SU-DHL-6 (cell line): ENCODE measurements around the gene ASTN2.

ENCODE experiments used
- H2AFZ ChIP-seq: fragments of 200-600 bp; sonication (generic); 2 replicates; pipeline ENCODE4 v1.6.1; 2014; ENCODE audit warnings: low read depth, mild to moderate bottlenecking, moderate library complexity, mixed read lengths, antibody characterized with exemption, low read length; ENCODE audit not compliant: severe bottlenecking
- H3F3A ChIP-seq: fragments of 200-600 bp; shearing (Covaris generic); 2 replicates; pipeline ENCODE4 v1.6.0; 2016; ENCODE audit warnings: antibody characterized with exemption, mild to moderate bottlenecking; ENCODE audit not compliant: insufficient read depth
- H3K27ac ChIP-seq: fragments of 200-600 bp; sonication (generic); 2 replicates; pipeline ENCODE4 v1.5.1; 2016; ENCODE audit warnings: low read depth, mild to moderate bottlenecking, low read length, moderate library complexity, mixed read lengths
- H3K27me3 ChIP-seq: fragments of 200-600 bp; sonication (generic), shearing (Covaris generic); 2 replicates; pipeline ENCODE4 v1.6.0; 2014; ENCODE audit warnings: mild to moderate bottlenecking, low read length
- H3K36me3 ChIP-seq: fragments of 200-600 bp; sonication (generic); 2 replicates; pipeline ENCODE4 v1.6.1; 2014; ENCODE audit warnings: mild to moderate bottlenecking, low read length, mixed read lengths
- H3K4me2 ChIP-seq: fragments of 300-600, 200-600 bp; shearing (Covaris generic), sonication (generic); 2 replicates; pipeline ENCODE4 v1.6.0; 2014; ENCODE audit warnings: low read length, low read depth, mild to moderate bottlenecking; ENCODE audit not compliant: poor library complexity, severe bottlenecking
- H3K4me3 ChIP-seq: fragments of 200-600 bp; sonication (generic); 2 replicates; pipeline ENCODE4 v1.5.1; 2014; ENCODE audit warnings: antibody characterized with exemption, low read length, mild to moderate bottlenecking, mixed read lengths; ENCODE audit not compliant: insufficient read depth, poor library complexity, severe bottlenecking
- H3K79me2 ChIP-seq: fragments of 200-600 bp; sonication (generic); 2 replicates; pipeline ENCODE4 v1.6.1; 2014; ENCODE audit warnings: mild to moderate bottlenecking, low read length, moderate library complexity; ENCODE audit not compliant: insufficient read depth
- H3K9ac ChIP-seq: fragments of 200-600 bp; sonication (generic); 2 replicates; pipeline ENCODE4 v1.7.0; 2014; ENCODE audit warnings: mild to moderate bottlenecking, low read length
- H3K9me2 ChIP-seq: fragments of 200-600 bp; sonication (generic); replicated peaks from 2 replicates; pipeline ENCODE4 v1.6.1; 2014; ENCODE audit warnings: low read length; ENCODE audit not compliant: insufficient read depth
- H3K9me3 ChIP-seq: fragments of 200-600 bp; sonication (generic); 2 replicates; pipeline ENCODE4 v1.6.1; 2014; ENCODE audit warnings: low read length, mixed read lengths; ENCODE audit not compliant: insufficient read depth
- H4K20me1 ChIP-seq: fragments of 200-600 bp; sonication (generic); 2 replicates; pipeline ENCODE4 v1.6.1; 2014; ENCODE audit warnings: low read depth, mild to moderate bottlenecking, antibody characterized with exemption, low read length, moderate library complexity, mixed read lengths
- CTCF ChIP-seq: fragments of 200-600 bp; sonication (generic); IDR thresholded peaks from one replicate; pipeline ENCODE4 v1.5.1; 2017; ENCODE audit warnings: antibody characterized with exemption, mild to moderate bottlenecking, low read length, moderate library complexity; ENCODE audit not compliant: insufficient read depth, poor library complexity, severe bottlenecking
- EZH2phosphoT487 ChIP-seq: fragments of 200-600 bp; sonication (generic), shearing (Covaris generic); conservative IDR thresholded peaks from 2 replicates; pipeline ENCODE4 v1.6.1; 2018; ENCODE audit warnings: mild to moderate bottlenecking, antibody characterized with exemption, low read length, moderate library complexity, mixed read lengths

The ASTN2 gene

GRCh38 chr9:117156771-117157535 lies 257.9 kb downstream of the ASTN2 start:
- Histone ChIP-seq H3K36me3 (no peaks in the 10 kb centered on the region), H3K4me3 (no peak overlapping the region), H3K4me2 (no peak overlapping the region), H3K79me2 (no peaks in the 10 kb centered on the region), H2AFZ (no peak overlapping the region), H3K27me3 (no peaks in the 10 kb centered on the region), H4K20me1 (no peaks in the 10 kb centered on the region), H3K9ac (no peak overlapping the region), H3K9me3 (no peaks in the 10 kb centered on the region), H3K9me2 (no peaks in the 10 kb centered on the region), H3F3A (no peaks in the 10 kb centered on the region), H3K27ac (no peak overlapping the region)
- TF ChIP-seq CTCF (no peak), EZH2phosphoT487 (no peak)

- Histone ChIP-seq H4K20me1 (no peaks in the 10 kb centered on the region), H3K79me2 (no peaks in the 10 kb centered on the region), H3K4me2 (no peak overlapping the region), H3K4me3 (no peak overlapping the region), H2AFZ (no peak overlapping the region), H3F3A (no peaks in the 10 kb centered on the region), H3K9ac (no peak overlapping the region), H3K27me3 (no peaks in the 10 kb centered on the region), H3K27ac (no peak overlapping the region), H3K9me2 (no peaks in the 10 kb centered on the region), H3K9me3 (no peaks in the 10 kb centered on the region), H3K36me3 (no peaks in the 10 kb centered on the region)
- no peak for TF ChIP-seq CTCF
- TF ChIP-seq EZH2phosphoT487, result no peak
These were observed 258.6 kb downstream of the ASTN2 start for GRCh38 chr9:117156144-117156688.

GRCh38 chr9:117153021-117153420 lies 261.8 kb downstream of the ASTN2 start:
- TF ChIP-seq EZH2phosphoT487, result no peak
- TF ChIP-seq CTCF, result no peak
- Histone ChIP-seq H3K9me3 (no peaks in the 10 kb centered on the region), H3K27ac (no peak overlapping the region), H3F3A (no peaks in the 10 kb centered on the region), H3K27me3 (no peaks in the 10 kb centered on the region), H3K79me2 (no peaks in the 10 kb centered on the region), H3K4me3 (no peak overlapping the region), H4K20me1 (no peaks in the 10 kb centered on the region), H3K9ac (no peak overlapping the region), H3K36me3 (no peaks in the 10 kb centered on the region), H3K4me2 (no peak overlapping the region), H3K9me2 (no peaks in the 10 kb centered on the region), H2AFZ (no peak overlapping the region)
